DMS 273 (cell line): ENCODE data around the gene GJE1.
"Not testable (repeated sequence)": the region's sequence is repeated elsewhere in the genome, so short reads cannot be mapped to it uniquely, and the experiment has no call there.

ENCODE experiments used
- DNase-seq: peaks from one replicate; lab custom pipeline; 2025; ENCODE audit not compliant: unreplicated experiment; lab: John Stamatoyannopoulos, UW

GJE1 gene

GRCh38 chr6:142132625-142133024 lies at the start of gene GJE1:
Gene GJE1 (plus strand): TSS chr6:142132925. CDS start chr6:142133159, 234 bp downstream.
- no peak for DNase-seq

GRCh38 chr6:142087950-142088857 lies 44.5 kb upstream of the GJE1 start:
- DNase-seq, result no peak

- DNase-seq, result peak; percentile 2
Observed at GRCh38 chr6:142088858-142089216, 43.9 kb upstream of the GJE1 start.

- not testable (repeated sequence) for DNase-seq
Observed at GRCh38 chr6:142104820-142105219, 27.9 kb upstream of the GJE1 start.

- DNase-seq, result not testable (repeated sequence)
Observed at GRCh38 chr6:142110820-142111219, 21.9 kb upstream of the GJE1 start.

GRCh38 chr6:142112451-142113061 lies 20.2 kb upstream of the GJE1 start:
- peak; percentile 85 for DNase-seq

GRCh38 chr6:142117366-142117765 lies 15.4 kb upstream of the GJE1 start:
- DNase-seq, result no peak

- no peak for DNase-seq
Observed at GRCh38 chr6:142118328-142118727, 14.4 kb upstream of the GJE1 start.

GRCh38 chr6:142118925-142119324 lies 13.8 kb upstream of the GJE1 start:
- DNase-seq, result no peak

GRCh38 chr6:142121342-142121741 lies 11.4 kb upstream of the GJE1 start:
- no peak for DNase-seq

GRCh38 chr6:142130814-142131213 lies 1.9 kb upstream of the GJE1 start:
- no peak for DNase-seq

GRCh38 chr6:142138876-142139275 lies 6.2 kb downstream of the GJE1 start:
- DNase-seq, result no peak

GRCh38 chr6:142141531-142141930 lies 8.8 kb downstream of the GJE1 start:
- not testable (repeated sequence) for DNase-seq

- peak; percentile 99 for DNase-seq
Observed at GRCh38 chr6:142146828-142147662, 14.3 kb downstream of the GJE1 start, which contains the start of the genes NMBR and VTA1. Gene NMBR (minus strand): TSS chr6:142147122. CDS start chr6:142088658, 58,464 bp downstream. Gene VTA1 (plus strand): TSS chr6:142147263. CDS start chr6:142147288, 25 bp downstream.

- DNase-seq, result no peak
Observed at GRCh38 chr6:142152746-142153145, 20.0 kb downstream of the GJE1 start.

- no peak for DNase-seq
Observed at GRCh38 chr6:142153196-142153595, 20.5 kb downstream of the GJE1 start.

- no peak for DNase-seq
Observed at GRCh38 chr6:142154336-142154735, 21.6 kb downstream of the GJE1 start.

- DNase-seq, result no peak
Observed at GRCh38 chr6:142155091-142155490, 22.4 kb downstream of the GJE1 start.

GRCh38 chr6:142155895-142156757 lies 23.4 kb downstream of the GJE1 start:
- peak; percentile 27 for DNase-seq

GRCh38 chr6:142156758-142157068 lies 24.0 kb downstream of the GJE1 start:
- not testable (repeated sequence) for DNase-seq
